Eye (tissue), 1 donor: ENCODE data around the gene ANO2.

Experiments
- DNase-seq: peaks from one replicate; pipeline ENCODE4 v3.0.0-alpha.2; 2015

The ANO2 gene

GRCh38 chr12:5614256-5614655, 330.8 kb downstream of the ANO2 start:
- DNase-seq = no peak

GRCh38 chr12:5612556-5613410, 332.3 kb downstream of the ANO2 start:
- no peak for DNase-seq

DNA sequence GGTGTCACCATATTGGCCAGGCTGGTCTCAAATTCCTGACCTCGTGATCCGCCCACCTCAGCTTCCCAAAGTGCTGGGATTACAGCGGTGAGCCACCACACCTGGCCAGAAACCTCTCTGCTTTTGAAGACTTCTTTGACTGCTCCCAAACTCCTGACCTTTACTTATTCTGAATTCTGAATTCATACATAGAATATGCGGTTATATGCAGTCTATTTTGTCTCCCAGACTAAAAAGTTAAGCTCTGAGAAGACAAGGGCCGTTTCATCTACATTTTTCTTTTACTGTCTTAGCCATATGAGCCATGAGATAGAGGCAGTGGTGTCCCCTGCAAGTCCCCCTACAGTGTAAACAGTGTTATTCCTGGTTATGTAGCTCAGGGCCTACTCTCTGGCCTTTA, 333.9 kb downstream of the ANO2 start:
- DNase-seq = no peak

DNA sequence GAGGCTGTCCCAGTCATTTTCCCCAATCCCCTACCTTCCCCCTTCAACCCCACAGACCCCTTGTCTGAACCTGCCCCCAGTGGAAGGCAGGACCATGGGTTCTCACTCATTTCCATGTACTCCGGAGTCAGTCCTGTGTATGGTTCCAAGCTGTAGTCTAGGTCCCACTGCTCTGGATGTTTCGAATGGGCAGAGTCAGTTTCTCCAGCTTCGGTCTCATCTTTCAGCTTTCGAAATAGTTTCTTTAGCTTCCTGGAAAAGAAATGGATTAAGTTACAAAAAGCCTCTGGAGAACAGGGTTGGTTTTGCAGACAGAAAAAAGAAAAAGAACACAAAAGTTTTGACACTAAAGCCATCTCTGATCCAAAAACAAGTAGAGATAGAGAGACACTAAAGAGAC, 345.7 kb downstream of the ANO2 start:
- no peak for DNase-seq

DNA sequence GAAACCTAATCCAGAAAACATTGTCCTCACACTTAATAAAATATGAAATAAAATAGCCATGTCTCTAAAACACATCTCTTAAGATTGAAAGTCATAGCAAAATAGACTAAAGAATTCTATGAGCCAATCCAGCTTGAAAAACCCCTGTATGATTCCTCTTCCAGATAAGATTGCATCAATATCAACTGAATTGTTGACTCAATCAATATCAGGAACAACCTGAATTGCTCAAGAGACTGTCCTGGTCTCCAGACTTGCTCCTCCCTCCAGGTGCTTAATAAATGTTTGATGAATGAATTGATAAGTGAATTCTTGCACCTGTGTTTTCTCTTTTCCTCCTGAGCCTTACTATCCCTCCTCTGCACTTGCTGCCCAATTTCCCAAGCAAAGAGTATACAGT, 351.1 kb downstream of the ANO2 start:
- no peak for DNase-seq

- DNase-seq = no peak
Observed at GRCh38 chr12:5593086-5593485, 352.0 kb downstream of the ANO2 start.

DNA sequence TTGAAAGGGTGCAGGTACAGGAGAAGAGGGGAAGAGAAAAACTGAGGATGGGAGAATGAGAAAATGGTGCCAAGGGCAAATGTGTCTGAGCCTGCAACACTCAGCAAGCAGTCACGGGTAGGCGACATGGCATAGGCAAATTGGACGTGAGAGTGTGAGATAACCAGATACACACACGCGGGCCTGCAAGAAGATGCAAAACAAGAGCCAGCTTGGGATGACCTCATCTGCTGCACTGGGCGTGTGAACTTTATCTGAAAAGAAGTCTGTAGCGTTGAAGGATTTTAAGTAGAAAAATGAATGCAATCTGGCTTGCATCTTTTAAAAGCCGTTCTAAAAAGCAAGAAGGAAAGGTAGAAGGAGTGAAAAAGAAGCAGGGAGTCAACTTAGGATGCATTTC, 352.7 kb downstream of the ANO2 start:
- DNase-seq = no peak

DNA sequence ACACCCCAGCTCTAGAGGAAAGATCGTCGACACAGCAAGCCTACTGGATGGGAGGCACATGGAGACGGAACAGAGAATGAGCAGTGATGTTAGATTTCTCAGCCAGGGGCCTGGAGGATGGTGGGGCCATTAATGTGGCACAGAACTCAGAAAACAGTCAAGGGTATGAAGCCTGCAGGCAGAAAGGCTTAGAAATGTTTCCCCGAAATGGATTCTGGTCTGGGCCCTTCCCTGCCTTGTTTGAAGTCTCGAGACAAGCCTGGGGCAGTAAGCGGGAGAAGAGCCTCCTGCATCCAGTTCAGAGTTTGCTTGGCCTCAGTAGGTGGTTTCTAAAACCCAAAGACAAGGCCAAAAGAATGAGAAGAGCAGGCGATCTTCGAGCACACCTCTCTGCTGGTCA, 354.7 kb downstream of the ANO2 start:
- DNase-seq = no peak

DNA sequence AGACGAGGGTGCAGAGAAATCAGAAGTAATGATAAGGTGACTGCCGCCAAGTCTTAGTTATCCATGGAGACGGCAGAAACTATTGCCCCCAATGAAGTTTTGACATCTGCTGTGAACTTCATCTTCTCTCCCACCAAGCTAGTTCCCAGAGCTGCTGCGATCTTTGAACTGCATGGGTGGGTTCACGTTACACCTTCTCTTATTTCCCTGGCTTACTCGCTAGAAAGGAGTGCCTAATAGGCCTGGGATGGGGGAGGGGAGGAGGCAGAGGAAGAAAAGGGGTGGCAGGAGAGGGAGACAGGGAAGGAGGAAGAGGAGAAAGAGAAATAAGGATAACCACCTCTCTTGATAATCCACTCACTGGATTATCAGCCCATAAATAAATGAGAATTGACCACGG, 356.0 kb downstream of the ANO2 start:
- no peak for DNase-seq

- DNase-seq = no peak
Observed at GRCh38 chr12:5588591-5588990, 356.5 kb downstream of the ANO2 start.

- no peak for DNase-seq
Observed at GRCh38 chr12:5588176-5588575, 356.9 kb downstream of the ANO2 start.

DNA sequence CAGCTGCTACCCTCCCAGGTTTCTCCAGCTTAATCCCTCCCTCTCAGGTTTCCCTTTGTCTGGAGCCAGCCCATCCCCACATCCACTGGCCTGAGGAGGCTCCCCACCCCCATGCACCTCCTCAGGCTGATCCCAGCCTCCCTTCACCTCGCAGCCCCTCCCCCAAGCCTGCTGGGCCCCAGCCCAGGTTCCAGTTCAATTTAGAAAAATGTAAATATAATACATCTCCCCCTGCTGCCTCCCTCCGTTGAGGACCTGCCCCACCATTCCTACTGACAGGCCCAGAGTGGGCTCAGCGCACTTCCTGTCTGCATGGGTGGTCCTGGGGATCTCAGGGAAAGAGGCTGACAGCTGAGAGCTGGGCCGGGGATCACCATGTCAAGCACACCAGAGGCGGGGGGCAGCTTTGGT, 357.3 kb downstream of the ANO2 start:
- DNase-seq = peak; percentile 64

DNA sequence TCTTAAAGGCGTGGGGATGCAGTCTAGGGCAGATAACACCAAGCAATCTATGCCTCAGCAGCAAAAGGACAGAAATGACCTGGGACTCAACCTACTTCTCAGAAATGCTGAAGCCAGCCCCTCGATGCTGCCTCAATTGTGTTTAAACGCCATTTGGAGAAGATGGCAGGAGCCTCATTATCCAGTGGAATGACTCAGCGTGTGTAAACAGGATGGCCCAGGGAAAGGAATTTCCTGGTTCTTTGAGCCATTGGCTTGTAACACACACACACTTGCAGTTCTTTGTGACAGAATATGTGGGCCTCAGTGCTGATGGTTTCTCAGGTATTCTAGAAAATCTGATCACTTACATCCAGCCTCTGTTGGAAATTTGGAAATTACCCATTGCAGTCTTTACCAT, 358.9 kb downstream of the ANO2 start:
- no peak for DNase-seq

DNA sequence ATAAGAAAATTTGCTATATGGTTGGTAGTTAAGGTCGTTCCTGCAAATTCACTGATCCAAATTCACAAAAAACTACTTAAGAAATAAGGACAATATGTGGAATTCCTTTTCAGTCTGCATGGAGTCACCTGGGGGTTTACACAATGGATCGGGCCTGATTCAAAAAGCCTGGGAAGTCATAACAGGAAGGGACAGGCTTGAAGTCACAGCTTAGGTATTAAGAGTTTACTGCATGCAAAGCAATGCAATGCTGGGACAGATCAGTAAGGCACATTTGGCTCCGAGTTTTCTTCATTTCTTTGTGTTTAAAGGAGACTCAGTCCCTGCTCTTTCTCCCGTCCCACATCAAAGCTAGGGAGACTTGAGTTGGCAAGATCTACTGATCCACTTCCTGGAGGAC, 359.9 kb downstream of the ANO2 start:
- no peak for DNase-seq

GRCh38 chr12:5584412-5585175, 360.5 kb downstream of the ANO2 start:
- DNase-seq = no peak

GRCh38 chr12:5582541-5582940, 362.5 kb downstream of the ANO2 start:
- no peak for DNase-seq

DNA sequence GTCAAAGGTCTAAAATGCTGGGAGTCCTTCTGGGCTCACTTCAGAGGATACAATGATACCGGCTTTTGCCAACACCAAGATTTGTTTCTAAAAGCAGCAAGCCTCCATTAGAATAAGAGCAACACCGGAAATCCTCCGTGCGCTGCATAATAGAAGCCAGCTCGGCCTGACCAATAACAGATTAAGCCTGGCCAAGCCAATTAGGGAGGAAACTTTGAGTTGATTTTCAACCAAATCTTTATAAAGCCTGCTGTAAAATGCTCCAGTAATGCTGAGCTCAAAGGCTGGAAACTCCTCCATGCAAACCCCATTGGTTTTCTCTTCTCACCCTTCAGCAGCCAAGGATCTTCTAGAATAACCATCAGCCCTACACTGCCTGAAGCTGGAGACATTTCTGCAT, 363.0 kb downstream of the ANO2 start:
- peak; percentile 40 for DNase-seq

DNA sequence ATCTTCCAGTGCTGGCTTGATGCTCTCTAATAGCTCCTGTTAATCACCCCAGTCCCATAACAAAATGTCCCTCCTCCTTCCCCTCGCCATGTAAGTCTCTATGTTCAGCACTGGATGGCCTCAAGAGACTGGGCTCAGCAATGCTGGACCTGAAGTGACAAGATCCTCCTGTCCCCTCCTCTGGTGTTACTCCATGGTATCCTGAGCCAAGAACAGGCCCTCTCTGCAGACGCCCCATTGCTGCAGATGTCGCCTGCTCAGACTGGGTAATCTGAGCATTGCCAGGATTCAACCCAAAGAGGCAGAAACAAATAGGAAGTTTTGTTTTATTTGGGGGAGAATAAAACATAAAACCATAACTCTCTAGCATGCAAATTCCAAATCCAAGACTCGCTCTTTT, 363.4 kb downstream of the ANO2 start:
- DNase-seq = no peak

DNA sequence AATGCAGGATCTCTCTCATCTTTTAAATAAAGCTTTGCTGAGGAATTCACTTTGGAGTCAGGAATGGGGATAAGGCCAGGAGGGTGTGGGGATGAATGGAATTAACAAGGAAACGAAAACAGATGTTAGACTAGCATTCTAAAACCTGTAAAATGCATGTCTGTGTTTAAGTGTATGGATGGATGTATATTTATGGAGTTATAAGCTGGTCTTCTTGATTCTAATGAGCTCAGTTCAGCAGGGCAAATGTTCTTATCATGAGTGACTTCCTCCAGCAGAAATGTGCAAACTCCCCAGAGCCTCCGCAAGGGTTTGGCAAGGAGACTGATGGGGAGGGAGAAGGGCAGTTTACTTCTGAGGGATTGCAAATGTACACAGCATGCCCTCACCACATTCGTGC, 364.0 kb downstream of the ANO2 start:
- peak; percentile 48 for DNase-seq

- no peak for DNase-seq
Observed at GRCh38 chr12:5578775-5579174, 366.3 kb downstream of the ANO2 start.

DNA sequence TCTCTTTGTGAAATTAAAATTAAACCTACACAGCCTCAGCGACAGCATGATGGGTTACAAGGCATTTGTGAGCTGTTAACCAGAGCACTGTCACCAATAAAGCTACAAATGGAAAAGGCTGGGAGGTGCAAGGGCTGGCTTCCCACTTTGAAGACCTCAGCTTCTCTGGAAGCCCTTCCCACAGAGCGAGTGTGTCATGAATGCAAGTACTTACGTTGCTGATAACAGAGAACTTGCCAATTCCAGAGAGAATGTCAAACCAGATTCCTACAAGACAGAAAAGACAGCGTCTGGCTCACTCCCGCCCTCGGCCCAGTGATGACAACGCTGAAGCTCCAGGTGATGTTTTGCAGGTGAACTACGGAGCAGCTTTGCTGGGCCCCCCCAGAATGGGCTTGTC, 367.3 kb downstream of the ANO2 start:
- no peak for DNase-seq

- DNase-seq = peak; percentile 65
Observed at GRCh38 chr12:5577211-5577612, 367.8 kb downstream of the ANO2 start.

GRCh38 chr12:5575987-5576386, 369.1 kb downstream of the ANO2 start:
- DNase-seq = peak; percentile 43

GRCh38 chr12:5575232-5575631, 369.8 kb downstream of the ANO2 start:
- no peak for DNase-seq
